Measurements from ENCODE around the gene ATG5.
A peak's percentile ranks its signal among the peaks of the same experiment; 100 is the strongest.
"Not testable (repeated sequence)": the region's sequence is repeated elsewhere in the genome, so short reads cannot be mapped to it uniquely, and the experiment has no call there.

Gene ATG5

GRCh38 chr6:106309766-106310373 is 15.7 kb downstream of the ATG5 start:
- DNase-seq (ENCODE audit: low read depth, low spot score) = no peak

- no peak for DNase-seq (ENCODE audit: low read depth, low spot score)
These were observed 16.6 kb downstream of the ATG5 start for GRCh38 chr6:106308985-106309384.

GRCh38 chr6:106305740-106306139 is 19.8 kb downstream of the ATG5 start:
- DNase-seq (ENCODE audit: low read depth, low spot score) = no peak

GRCh38 chr6:106300944-106301343 is 24.6 kb downstream of the ATG5 start:
- no peak for DNase-seq (ENCODE audit: low read depth, low spot score)

GRCh38 chr6:106300020-106300780 is 25.4 kb downstream of the ATG5 start:
- no peak for DNase-seq (ENCODE audit: low read depth, low spot score)

GRCh38 chr6:106293116-106293515 is 32.4 kb downstream of the ATG5 start:
- no peak for DNase-seq (ENCODE audit: low read depth, low spot score)

- no peak for DNase-seq (ENCODE audit: low read depth, low spot score)
These were observed 34.6 kb downstream of the ATG5 start for GRCh38 chr6:106290954-106291353.

- DNase-seq (ENCODE audit: low read depth, low spot score) = no peak
These were observed 35.5 kb downstream of the ATG5 start for GRCh38 chr6:106290032-106290431.

- peak; percentile 4 for DNase-seq (ENCODE audit: low read depth, low spot score)
These were observed 38.3 kb downstream of the ATG5 start for GRCh38 chr6:106287215-106287614.

- no peak for DNase-seq (ENCODE audit: low read depth, low spot score)
These were observed 38.8 kb downstream of the ATG5 start for GRCh38 chr6:106286746-106287145.

- no peak for DNase-seq (ENCODE audit: low read depth, low spot score)
These were observed 42.1 kb downstream of the ATG5 start for GRCh38 chr6:106283481-106283880.

GRCh38 chr6:106281661-106282060 is 43.9 kb downstream of the ATG5 start:
- DNase-seq (ENCODE audit: low read depth, low spot score) = no peak

- DNase-seq (ENCODE audit: low read depth, low spot score) = no peak
These were observed 44.5 kb downstream of the ATG5 start for GRCh38 chr6:106281088-106281487.

GRCh38 chr6:106279179-106279578 is 46.4 kb downstream of the ATG5 start:
- DNase-seq (ENCODE audit: low read depth, low spot score) = no peak

- no peak for DNase-seq (ENCODE audit: low read depth, low spot score)
These were observed 49.9 kb downstream of the ATG5 start for GRCh38 chr6:106275692-106276091.

- no peak for DNase-seq (ENCODE audit: low read depth, low spot score)
These were observed 52.5 kb downstream of the ATG5 start for GRCh38 chr6:106273087-106273486.

GRCh38 chr6:106272287-106272686 is 53.3 kb downstream of the ATG5 start:
- no peak for DNase-seq (ENCODE audit: low read depth, low spot score)

GRCh38 chr6:106270414-106270813 is 55.1 kb downstream of the ATG5 start:
- no peak for DNase-seq (ENCODE audit: low read depth, low spot score)

- not testable (repeated sequence) for DNase-seq (ENCODE audit: low read depth, low spot score)
These were observed 56.2 kb downstream of the ATG5 start for GRCh38 chr6:106269268-106269919.

GRCh38 chr6:106268500-106268899 is 57.1 kb downstream of the ATG5 start:
- not testable (repeated sequence) for DNase-seq (ENCODE audit: low read depth, low spot score)

- DNase-seq (ENCODE audit: low read depth, low spot score) = not testable (repeated sequence)
These were observed 61.1 kb downstream of the ATG5 start for GRCh38 chr6:106264433-106264832.

GRCh38 chr6:106259748-106260147 is 65.8 kb downstream of the ATG5 start:
- DNase-seq (ENCODE audit: low read depth, low spot score) = not testable (repeated sequence)

- DNase-seq (ENCODE audit: low read depth, low spot score) = no peak
These were observed 66.8 kb downstream of the ATG5 start for GRCh38 chr6:106258726-106259125.
